T-helper 22 cell (primary cell): ENCODE results near the gene SNRNP70.
"Not testable (repeated sequence)": the region's sequence is repeated elsewhere in the genome, so short reads cannot be mapped to it uniquely, and the experiment has no call there.

ENCODE experiments used
- DNase-seq: peaks from one replicate; pipeline ENCODE4 v3.0.0-alpha.2; 2020; ENCODE audit warnings: low read depth

Gene SNRNP70

DNA sequence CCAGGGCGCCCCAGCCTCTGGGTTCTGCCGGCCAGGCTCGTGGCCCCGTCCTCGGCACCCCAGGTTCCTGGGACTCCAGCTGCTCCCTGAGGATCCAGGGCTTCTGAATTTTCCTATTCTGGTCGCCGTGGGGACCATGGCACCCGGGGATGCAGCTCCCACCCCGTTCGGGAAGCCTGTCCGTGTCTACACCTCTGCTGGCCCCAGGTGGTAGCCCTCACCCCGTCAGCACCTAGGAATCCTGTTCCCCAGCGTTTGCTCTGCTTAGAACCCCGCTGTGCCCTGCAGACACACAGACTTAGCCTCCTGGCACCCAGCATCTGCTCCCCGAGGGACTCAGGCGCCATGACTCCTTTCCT lies 35.1 kb downstream of the SNRNP70 start:
- no peak for DNase-seq

DNA sequence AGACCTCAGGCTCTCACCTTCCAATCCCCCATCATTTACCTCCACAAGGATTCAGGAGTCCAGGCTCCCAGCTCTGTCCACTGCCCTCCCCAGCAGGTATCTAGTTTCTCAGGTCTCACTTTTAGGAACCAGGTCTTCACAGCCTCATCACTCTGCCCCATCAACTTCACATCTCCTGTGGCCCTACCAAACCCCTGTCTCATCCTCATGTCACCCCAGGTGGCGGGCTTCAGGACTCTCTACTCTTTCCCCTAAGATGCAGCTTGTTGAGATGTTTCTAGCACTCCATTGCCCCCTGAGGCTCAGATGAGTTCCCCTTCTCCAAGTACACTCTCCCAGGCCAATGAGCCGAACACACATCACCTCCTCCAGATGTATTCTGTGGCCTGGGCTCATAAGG lies 35.6 kb downstream of the SNRNP70 start:
- no peak for DNase-seq

DNA sequence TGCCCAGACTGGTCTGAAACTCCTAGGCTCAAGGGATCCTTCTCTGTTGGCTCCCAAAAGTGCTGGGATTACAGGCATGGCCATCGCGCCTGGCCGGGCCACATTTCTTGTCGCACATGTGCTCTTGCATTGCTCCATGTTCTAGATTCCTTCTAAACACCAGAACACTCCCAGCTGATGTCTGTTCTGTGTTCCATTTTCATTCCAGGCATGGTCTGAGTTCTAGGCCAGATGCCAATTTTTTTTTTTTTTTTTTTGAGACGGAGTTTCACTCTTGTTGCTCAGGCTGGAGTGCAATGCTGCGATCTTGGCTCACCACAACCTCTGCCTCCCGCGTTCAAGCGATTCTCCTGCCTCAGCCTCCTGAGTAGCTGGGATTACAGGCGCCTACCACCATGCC lies 36.6 kb downstream of the SNRNP70 start:
- DNase-seq: not testable (repeated sequence)

DNA sequence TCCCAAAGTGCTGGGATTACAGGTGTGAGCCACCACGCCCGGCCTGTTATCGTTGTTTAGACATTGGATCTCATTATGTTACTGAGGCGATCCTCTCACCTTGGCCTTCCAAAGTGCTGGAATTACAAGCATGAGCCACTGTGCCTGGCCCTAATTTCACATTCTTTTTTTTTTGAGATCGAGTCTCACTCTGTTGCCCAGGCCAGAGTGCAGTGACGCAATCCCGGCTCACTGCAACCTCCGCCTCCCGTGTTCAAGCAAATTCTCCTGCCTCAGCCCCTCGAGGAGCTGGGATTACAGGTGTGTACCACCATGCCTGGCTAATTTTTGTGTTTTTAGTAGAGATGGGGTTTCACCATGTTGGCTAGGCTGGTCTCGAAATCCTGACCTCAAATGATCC lies 38.0 kb downstream of the SNRNP70 start:
- DNase-seq: not testable (repeated sequence)

DNA sequence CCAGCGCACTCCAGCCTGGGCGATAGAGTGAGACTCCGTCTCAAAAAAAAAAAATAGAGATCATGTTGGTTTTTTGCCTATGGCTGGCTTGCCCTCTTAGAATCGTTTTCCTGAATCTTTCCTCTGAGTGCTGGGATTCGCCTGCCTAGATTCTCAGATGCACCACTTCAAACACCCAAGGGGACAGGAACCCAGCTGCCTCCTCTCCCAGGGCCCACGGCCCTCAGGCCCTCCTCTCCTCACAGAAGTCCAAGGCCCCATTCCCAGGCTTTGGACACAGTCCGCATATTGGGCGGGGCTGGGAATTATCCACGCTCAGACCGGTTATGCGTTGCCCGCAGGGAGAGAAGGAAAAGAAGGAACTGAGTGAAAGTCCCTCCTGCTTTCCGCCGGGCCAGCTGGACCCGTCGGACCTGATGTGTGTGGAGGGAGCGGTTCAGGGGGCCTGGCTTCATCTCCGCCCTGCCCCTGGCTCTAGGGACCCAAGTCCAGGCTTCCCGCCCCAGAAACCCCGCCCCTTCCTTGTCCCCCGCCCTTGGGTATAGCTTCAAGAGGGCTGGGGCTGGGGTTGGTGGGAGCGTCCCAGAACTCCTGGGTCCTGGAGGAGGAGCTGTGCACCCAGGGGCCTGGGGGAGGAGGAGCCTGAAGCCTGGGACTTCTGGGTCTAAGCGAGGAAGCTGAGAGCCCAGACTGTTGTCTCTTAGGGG lies 39.9 kb downstream of the SNRNP70 start:
- no peak for DNase-seq

DNA sequence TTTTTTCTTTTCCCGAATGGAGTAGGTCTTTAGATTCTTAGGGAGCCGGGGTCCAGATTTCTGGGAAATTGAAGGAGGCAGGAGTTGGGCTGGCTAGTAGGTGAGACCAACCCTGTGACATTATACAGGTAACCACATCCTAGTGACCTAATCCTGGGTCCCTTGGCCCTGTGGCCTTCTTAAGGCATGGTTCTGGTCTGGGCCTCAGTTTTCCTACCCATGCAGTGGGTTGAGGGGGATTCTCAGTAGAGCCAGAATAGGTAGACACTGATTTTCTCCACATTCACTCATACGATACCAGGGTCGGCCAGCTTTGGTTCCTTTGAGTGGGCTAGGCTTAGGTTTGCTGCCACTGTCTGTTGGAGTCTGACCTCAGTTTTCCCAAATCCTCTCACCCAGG lies 41.3 kb downstream of the SNRNP70 start:
- DNase-seq: no peak

DNA sequence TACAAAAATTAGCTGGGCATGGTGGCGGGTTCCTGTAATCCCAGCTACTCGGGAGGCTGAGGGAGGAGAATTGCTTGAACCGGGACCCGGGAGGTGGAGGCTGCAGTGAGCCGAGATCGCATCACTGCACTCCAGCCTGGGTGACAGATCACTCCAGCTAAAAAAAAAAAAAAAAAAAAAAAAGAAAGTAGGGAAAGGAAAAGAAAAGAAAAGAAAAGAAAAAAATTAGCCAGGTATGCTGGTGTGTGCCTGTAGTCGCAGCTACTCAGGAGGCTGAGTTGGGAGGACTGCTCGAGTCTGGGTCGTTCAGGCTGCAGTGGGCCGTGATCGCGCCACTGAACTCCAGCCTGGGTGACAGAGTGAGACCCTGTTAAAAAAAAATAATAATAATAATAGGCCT lies 42.0 kb downstream of the SNRNP70 start:
- not testable (repeated sequence) for DNase-seq

DNA sequence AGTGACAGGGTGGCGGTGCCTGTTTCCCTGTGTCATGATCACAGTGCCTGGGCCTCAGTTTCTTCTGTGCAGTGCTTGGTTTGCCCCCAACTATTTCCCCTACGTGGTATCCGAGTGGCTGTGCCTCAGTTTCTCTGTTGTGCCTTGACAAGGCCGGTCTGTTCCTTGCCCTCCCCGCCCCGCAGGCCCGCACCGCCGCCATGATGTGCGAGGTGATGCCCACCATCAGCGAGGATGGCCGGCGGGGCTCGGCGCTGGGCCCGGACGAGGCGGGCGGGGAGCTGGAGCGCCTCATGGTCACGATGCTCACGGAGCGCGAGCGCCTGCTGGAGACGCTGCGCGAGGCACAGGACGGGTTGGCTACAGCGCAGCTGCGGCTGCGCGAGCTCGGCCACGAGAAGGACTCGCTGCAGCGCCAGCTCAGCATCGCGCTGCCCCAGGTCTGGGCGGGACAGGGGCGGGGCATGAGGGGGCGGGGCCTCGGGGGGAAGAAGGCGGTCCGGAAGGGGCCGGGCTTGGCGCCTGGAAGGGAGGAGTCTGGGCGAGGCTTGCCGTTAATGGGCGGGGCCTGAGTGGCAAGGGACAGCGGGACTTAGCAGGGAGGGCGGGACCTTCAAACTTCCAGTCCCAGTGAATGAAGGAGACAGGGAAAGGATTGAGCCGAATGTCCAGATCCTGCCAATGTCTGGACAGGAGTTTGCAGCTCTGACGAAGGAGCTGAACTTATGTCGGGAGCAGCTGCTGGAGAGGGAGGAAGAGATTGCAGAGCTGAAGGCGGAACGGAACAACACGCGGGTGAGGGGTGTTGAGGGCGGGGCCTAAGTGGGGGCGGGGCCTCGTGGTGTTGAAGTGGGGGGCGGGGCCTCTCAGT lies 42.7 kb downstream of the SNRNP70 start:
- DNase-seq: peak; percentile 88

DNA sequence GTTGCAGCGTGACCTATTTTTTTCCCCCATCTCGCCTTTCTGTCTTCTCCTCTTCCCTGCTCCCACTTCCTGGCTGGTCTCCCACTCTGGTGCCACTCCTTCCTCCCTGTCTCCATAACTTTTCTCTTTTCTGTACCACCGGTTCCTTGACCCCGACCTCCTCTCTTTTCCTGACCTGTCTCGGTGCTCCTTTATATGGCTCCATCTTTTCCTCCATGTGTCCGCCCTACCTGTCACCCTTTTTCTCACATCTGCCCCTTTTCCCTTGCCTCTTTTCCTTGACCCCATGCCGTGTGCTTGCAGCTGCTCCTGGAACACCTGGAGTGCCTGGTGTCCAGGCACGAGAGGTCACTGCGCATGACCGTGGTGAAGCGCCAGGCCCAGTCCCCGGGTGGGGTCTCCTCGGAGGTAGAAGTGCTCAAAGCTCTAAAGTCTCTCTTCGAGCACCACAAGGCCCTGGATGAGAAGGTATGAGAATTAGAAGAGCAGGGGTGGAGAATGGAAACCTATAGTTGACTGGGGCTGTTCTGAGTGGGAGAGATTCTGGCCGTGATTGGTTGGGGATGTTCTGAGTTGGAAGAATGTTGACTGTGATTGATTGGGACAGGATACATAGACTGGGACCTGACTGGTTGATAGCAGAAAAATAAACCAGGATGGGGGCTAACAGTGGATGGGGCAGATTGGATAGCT lies 43.4 kb downstream of the SNRNP70 start:
- DNase-seq: no peak

DNA sequence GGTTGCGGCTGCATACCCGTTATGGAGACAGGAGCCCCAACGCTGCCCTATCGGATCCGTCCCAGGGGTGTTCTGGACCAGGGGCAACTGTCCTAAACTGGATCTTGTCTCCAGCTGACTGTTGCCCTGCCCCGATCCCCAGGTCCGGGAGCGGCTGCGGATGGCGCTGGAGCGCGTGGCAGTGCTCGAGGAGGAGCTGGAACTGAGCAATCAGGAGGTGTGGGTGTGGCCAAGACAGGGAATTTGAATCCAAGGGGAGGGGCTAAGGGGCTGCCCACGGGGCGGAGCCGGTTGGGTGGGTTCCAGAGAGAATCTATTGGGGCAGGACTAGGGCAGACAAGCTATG lies 44.0 kb downstream of the SNRNP70 start:
- no peak for DNase-seq

DNA sequence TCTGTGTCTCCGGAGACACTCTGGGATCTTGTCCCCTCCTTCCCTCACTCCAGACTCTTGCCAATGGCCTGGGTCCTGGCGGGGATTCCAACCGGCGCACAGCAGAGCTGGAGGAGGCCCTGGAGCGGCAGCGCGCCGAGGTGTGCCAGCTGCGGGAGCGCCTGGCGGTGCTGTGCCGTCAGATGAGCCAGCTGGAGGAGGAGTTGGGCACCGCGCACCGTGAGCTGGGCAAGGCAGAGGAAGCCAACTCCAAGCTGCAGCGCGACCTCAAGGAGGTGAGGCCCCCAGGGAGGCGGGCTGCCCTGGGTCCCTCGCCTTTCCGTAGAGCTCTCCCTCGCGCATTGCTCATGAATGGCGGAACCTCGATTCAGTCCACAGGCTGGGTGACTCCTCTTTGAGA lies 45.1 kb downstream of the SNRNP70 start:
- DNase-seq: no peak

DNA sequence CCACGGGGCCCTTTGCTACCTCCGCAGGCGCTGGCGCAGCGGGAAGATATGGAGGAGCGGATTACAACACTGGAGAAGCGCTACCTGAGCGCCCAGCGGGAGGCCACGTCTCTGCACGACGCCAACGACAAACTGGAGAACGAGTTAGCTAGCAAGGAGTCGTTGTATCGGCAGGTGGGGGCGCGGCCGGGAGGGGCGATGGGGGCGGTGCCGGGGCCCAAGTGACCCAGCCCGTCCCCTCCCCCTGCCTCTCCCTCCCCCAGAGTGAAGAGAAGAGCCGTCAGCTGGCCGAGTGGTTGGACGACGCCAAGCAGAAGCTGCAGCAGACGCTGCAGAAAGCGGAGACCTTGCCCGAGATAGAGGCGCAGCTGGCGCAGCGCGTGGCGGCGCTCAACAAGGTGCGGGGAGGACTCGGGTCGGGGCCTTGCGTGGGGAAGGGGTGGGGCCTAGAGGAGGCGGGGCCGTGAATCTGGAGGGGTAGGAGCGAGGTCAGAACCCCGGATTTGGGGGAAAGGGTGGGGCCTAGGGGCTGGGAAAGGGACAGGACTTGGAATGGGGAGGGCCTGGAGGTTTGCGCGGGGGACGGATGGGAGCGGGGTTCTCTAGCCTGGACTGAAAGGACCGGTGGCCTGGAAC lies 47.8 kb downstream of the SNRNP70 start:
- DNase-seq: no peak

DNA sequence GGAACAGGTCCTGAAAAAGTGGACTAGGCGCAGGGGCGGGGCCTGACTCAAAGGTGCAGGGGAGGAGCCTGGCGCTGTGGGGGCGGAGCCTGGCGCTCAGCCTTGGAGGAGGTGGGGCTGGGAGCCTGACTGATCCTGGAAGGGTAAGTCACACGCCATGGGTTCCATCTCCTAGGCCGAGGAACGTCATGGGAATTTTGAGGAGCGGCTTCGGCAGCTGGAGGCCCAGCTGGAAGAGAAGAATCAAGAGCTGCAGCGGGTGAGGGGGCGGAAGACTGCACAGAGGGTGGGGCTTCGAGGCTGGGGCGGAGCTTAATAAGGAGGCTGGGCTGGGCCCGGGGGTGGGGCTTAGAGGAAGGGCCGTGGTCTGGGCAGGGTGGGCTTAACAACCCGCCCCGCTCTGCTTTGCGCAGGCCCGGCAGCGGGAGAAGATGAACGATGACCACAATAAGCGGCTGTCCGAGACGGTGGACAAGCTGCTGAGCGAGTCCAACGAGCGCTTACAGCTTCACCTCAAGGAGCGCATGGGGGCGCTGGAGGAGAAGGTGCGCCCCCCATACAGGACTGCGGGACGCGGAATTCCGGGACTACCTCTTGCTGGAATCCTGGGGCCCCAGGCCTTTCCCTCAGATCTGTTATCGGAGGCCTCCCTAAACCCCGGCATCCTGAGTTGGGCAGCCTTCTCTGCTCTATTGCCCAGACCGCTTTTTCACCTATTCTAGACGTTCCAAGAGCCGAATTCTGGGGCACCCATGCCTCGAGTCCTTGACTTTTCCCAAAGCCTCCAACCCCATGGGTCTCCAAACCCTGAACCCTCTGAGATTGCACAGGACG lies 48.6 kb downstream of the SNRNP70 start:
- DNase-seq: no peak

DNA sequence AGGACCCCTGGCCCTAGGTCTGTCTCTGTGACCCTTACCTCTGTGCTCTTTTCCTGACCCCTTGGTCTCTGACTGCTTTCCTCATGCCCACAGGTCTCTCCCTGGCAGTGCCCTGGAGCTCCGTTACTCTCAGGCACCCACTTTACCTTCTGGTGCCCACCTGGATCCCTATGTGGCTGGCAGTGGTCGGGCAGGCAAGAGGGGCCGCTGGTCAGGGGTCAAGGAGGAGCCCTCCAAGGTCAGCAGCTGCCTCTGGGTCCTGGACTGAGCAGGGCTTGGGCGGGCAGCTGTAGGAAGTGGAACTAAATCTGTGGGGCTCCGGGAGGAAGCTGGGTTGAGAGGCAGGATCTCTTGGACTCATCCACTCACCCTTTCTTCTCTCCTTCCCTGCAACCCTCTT lies 50.4 kb downstream of the SNRNP70 start:
- DNase-seq: no peak

DNA sequence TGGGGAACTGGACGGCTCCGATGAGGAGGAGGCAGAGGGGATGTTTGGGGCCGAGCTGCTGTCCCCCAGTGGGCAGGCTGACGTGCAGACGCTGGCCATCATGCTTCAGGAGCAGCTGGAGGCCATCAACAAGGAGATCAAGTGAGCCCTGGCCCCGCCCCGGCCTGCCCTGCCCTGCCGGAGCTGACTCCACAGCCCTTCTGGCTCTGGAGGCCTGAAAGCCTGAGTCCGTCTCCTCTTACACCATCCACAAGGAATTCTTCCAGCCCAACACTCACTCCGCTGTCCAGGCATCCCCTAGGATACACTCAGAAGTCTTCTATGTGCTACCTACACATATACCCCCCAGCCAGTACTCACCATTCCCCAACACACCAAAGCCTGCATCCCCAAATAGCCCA lies 51.5 kb downstream of the SNRNP70 start:
- DNase-seq: no peak

DNA sequence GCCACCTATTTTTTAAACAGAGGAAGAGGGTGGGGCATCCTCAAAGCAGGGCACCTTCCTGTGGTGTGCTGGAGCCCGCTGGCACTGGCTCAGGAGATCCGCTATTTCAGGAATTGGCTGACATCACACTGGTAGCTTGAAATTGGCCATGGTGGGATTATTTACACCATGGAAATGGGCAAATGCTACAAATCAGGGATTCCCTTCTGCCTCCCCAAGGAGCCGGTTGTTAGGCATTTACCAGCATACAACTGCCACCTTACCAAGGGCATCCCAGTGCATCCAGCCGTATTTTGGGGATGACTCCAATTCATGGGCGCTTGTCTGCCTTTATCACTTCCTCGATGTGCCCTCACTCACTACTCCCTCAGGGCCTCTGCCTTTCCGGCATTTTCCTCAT lies 55.7 kb downstream of the SNRNP70 start:
- DNase-seq: no peak

DNA sequence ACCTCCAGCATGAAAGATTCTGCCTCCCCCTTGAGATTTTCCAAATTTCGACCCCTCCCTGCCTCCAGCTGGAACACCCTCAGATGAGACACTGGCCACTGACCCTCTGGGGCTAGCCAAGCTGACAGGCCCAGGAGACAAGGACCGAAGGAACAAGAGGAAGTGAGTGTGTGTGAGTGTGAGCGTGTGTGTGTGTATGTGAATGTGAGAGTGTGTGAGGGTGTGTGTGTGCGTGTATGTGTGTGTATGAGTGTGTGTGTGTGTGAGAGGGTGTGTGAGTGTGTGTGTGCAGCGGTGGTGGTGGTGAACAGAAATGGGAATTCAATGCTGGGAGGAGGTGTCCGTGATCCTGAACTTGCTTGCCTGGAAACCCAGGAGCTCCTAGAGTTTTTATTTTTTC lies 56.1 kb downstream of the SNRNP70 start:
- no peak for DNase-seq

DNA sequence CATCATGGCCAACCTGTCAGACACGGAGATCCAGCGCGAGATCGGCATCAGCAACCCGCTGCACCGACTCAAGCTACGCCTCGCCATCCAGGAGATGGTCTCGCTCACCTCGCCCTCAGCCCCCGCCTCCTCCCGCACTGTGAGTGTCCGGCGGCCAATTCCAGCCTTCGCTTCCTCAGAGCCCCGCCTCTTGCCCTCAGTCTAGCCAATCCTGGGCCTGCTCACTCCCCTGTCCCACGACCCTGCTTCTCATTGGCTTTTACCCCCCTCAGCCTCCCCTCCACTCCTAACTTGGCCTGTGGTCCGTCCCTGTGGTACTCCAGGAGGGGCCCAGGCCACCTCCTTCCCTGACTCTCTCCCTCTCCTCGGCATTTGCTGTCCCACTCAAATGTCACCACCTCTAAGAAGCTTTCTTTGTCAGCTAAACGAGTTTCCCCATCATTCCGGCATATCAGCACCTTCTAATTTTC lies 57.6 kb downstream of the SNRNP70 start:
- no peak for DNase-seq

DNA sequence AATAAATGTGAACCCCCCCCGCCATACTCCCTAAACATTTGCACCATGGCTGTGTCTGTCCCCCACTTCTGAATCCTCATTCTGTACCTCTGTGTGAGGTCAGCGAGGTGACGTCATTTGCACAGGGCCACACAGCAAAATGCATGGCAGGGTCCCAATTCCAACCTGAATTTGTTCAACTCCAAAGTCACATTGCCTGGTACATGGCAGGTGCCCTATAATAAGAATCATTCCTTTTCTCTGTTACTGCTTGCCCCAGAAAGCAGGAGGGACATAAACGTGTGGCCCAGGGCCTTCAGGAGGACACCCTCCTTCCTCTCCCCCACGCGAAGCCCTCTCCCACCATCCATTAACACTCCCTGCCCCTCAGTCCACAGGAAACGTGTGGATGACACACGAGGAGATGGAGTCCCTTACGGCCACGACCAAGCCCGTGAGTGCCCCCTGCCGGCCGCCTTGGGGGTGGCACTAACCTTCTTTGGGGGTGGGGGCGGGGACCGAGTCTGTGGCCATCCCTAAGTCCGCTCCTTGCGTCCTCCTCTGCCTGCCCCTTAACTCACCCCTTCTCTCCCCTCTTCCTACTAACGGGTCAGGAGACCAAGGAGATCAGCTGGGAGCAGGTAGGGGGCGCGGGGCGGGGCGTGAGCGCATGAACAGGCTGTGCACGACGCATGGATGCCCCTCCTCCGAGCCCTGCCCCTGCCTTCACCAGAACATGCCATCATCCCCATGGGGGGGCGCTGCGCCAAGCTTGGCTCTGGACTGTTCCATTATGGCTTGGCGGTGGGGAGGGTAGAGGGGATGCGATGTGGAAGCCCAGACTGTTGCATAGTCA lies 60.5 kb downstream of the SNRNP70 start:
- DNase-seq: peak; percentile 41

DNA sequence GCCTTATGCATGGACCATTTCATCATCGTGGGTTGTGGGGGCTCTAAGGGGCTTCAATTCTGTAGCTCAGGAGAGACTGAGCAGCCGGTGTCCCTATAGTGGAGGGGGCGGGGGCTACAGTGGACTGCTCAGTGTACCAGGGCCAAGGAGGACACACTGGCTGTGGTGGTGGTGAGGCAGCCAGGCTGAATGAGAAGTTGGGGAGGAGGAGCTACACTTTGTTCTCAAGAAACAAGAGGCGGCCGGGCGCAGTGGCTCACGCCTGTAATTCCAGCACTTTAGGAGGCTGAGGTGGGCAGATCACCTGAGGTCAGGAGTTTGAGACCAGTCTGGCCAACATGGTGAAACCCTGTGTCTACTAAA lies 61.1 kb downstream of the SNRNP70 start:
- DNase-seq: not testable (repeated sequence)
